Measurements from ENCODE around the gene BAD. TPM values are rescaled to one million over a fixed set of nuclear protein-coding genes. Genes with fewer than 3 reads are reported as not detected.
A peak's percentile ranks its signal among the peaks of the same experiment; 100 is the strongest.

BAD gene
- total RNA-seq, 2 donors from 2014 or later, result 51.1 to 85.9 TPM

DNA sequence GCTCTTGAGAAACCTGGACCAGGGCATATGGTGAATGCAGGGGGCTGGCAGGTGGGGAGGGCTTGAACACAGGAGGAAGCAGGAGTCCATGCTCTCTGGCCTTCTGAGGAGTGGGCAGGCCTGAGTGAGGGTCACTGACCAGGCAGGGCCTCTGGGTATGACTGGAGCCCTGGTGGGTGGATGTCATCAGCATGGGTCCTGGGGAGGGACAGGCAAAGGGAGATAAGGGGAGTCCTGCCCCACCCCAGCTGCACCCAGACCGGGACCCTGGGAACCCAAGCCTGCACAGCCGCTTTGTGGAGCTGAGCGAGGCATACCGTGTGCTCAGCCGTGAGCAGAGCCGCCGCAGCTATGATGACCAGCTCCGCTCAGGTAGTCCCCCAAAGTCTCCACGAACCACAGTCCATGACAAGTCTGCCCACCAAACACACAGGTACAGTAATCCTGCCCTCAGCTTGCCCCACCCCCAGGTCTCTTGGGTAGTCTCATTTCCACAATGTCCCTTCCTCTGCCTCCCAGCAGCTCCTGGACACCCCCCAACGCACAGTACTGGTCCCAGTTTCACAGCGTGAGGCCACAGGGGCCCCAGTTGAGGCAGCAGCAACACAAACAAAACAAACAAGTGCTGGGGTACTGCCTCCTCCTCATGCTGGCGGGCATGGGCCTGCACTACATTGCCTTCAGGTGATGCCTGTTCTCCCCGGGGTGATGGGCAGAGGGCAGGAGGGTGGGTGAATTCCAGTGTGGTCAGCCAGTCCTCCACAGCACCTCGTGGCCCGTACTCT is 52.1 kb downstream of the BAD start:
- Histone ChIP-seq H3K27me3 (no peaks in the 10 kb centered on the region), H3K27ac (peak overlapping the region in 1 of 4 donors; percentile 93), H3K36me3 (replicated peaks in 1 of 2; ENCODE audit: insufficient read depth in 1 of 2, low read depth in 2 of 2) (no peaks in the 10 kb centered on the region), H3K4me1 (peaks cover 76% of the 10 kb centered on the region), H3K9me3 (no peaks in the 10 kb centered on the region), H3K4me3 (no peak overlapping the region)
- ATAC-seq, result no peak
- TF ChIP-seq, protein P1, sequence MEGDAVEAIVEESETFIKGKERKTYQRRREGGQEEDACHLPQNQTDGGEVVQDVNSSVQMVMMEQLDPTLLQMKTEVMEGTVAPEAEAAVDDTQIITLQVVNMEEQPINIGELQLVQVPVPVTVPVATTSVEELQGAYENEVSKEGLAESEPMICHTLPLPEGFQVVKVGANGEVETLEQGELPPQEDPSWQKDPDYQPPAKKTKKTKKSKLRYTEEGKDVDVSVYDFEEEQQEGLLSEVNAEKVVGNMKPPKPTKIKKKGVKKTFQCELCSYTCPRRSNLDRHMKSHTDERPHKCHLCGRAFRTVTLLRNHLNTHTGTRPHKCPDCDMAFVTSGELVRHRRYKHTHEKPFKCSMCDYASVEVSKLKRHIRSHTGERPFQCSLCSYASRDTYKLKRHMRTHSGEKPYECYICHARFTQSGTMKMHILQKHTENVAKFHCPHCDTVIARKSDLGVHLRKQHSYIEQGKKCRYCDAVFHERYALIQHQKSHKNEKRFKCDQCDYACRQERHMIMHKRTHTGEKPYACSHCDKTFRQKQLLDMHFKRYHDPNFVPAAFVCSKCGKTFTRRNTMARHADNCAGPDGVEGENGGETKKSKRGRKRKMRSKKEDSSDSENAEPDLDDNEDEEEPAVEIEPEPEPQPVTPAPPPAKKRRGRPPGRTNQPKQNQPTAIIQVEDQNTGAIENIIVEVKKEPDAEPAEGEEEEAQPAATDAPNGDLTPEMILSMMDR (IDR thresholded peaks at IDR 0.05), result no peak
- no peak for TF ChIP-seq POLR2A (IDR thresholded peaks at IDR 0.05)
- no peak for DNase-seq
- WGBS, 2 donors, result 80 to 82% methylated on average over 4 to 8 of the region's 15 CpGs
- intact Hi-C loops (cut with DNase I), result no loop called here

DNA sequence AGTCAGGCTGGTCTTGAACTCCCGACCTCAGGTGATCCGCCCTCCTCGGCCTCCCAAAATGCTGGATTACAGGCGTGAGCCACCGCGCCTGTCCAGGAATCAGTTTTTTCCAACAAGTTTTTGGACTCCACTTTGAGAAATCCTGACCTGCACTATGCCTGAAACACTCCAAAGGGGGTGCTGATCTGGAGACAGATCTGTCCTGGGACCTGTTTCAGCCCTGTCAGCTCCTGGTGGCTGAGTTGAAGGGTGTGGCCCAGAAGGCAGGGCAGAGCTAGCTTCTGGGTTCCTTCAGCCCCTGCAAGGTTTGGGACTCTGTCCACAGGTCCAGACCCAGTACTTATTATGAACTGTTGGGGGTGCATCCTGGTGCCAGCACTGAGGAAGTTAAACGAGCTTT is 52.9 kb downstream of the BAD start:
- DNase-seq (no peak), ATAC-seq (no peak)
- no peaks in the 10 kb centered on the region for H3K9me3 ChIP-seq
- no peak overlapping the region for H3K4me3 ChIP-seq
- peaks cover 81% of the 10 kb centered on the region for H3K4me1 ChIP-seq
- intact Hi-C loops (cut with DNase I), result no loop called here
- no peaks in the 10 kb centered on the region for H3K27me3 ChIP-seq
- H3K27ac ChIP-seq, result peak overlapping the region in 2 of 4 donors; percentile 93 to 97
- TF ChIP-seq POLR2A (IDR thresholded peaks at IDR 0.05), result no peak
- H3K36me3 ChIP-seq (replicated peaks in 1 of 2; ENCODE audit: insufficient read depth in 1 of 2, low read depth in 2 of 2), result no peaks in the 10 kb centered on the region
- 70 to 96% methylated on average over 5 to 7 of the region's 7 CpGs for whole genome bisulfite sequencing, 2 donors

DNA sequence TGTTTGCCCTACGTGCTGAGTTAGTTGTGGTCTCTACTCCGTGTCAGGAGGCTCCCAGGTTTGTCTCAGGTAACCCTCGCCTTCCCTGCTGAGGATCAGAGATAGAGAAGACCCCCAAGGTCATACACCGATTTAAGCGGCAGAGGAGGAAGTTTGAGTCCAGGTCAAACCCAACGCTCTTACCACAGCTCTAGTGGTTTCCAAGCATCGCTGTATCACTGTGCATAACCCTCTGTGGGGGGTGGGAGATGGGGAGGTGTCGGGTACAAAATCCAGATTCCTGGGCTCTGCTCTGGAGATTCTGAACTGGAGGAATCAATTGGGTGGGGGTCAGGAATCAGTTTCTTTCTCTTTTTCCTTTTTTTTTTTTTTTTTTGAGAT is 53.5 kb downstream of the BAD start:
- no peak for DNase-seq
- 4 to 5% methylated on average over 8 of the region's 8 CpGs for WGBS, 2 donors
- intact Hi-C loops (cut with DNase I), result no loop called here

DNA sequence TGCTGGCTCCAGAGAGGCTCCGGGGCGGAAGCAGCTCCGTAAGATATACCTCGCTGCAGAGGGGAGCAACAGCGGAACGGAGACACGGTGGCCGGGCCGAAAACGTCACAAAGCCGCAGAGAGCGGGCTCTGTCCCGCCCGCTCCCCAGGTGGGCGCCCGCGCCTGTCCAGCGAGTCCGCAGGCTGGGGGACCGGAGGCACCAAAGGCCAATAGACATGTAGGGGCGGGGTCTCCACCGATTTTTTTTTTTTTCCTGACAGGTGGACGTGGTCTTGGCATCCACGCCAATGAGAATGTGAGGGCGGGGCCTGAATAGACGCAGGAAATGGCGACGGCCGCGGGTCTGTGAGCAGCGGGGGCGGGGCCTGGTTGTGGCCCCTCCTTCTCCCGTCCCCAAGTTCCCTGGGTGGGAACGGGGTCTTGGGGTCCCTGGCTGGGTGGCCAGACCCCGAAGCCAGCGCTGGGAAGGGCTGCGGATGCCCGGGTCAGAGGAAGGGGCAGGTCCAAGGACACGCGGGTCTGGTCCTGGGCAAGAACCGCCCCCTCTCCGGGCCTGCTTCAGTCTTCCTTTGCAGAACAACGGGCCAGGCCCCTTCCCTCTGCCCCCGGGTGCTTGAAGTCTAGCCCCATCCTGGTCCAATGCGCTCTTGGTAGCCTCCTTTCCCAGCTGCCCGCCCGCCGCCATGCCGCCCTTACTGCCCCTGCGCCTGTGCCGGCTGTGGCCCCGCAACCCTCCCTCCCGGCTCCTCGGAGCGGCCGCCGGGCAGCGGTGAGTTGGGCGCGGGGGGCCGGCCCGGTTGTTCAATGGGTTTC is 54.1 kb downstream of the BAD start, which contains the start of gene DNAJC4:
Gene DNAJC4 (plus strand): TSS at position 378 of the 814 bp plus-strand sequence. CDS start 307 bp downstream, at position 685.
- H3K4me1 ChIP-seq, result peaks cover 74% of the 10 kb centered on the region
- intact Hi-C loops (cut with DNase I), result no loop called here
- peak within 1 kb of the TSS; percentile 23 to 32 for H3K4me3 ChIP-seq
- peak in 2 of 3 donors; percentile 67 for TF ChIP-seq POLR2A (IDR thresholded peaks at IDR 0.05)
- TF ChIP-seq, protein P1 (IDR thresholded peaks at IDR 0.05), result no peak
- H3K27ac ChIP-seq, result peak within 1 kb of the TSS; percentile 85 to 97 (median 92)
- H3K27me3 ChIP-seq, result no peaks in the 10 kb centered on the region
- DNase-seq, result peak; percentile 93 to 98 (median 96)
- H3K36me3 ChIP-seq (replicated peaks in 1 of 2; ENCODE audit: insufficient read depth in 1 of 2, low read depth in 2 of 2), result no peaks in the 10 kb centered on the region
- 0% methylated on average over 23 to 62 of the region's 62 CpGs for whole genome bisulfite sequencing, 2 donors
- peak; percentile 67 for ATAC-seq
- H3K9me3 ChIP-seq, result no peaks in the 10 kb centered on the region

More for the DNA sequence above, 53.5 kb downstream of the BAD start:
- peak overlapping the region; percentile 85 to 97 (median 92) for H3K27ac ChIP-seq
- no peak for ATAC-seq
- no peaks in the 10 kb centered on the region for H3K27me3 ChIP-seq
- TF ChIP-seq, protein P1 (IDR thresholded peaks at IDR 0.05), result no peak
- no peak for TF ChIP-seq POLR2A (IDR thresholded peaks at IDR 0.05)
- H3K36me3 ChIP-seq (replicated peaks in 1 of 2; ENCODE audit: insufficient read depth in 1 of 2, low read depth in 2 of 2), result no peaks in the 10 kb centered on the region
- peak overlapping the region; percentile 23 to 32 for H3K4me3 ChIP-seq
- peaks cover 77% of the 10 kb centered on the region for H3K4me1 ChIP-seq
- no peaks in the 10 kb centered on the region for H3K9me3 ChIP-seq

DNA sequence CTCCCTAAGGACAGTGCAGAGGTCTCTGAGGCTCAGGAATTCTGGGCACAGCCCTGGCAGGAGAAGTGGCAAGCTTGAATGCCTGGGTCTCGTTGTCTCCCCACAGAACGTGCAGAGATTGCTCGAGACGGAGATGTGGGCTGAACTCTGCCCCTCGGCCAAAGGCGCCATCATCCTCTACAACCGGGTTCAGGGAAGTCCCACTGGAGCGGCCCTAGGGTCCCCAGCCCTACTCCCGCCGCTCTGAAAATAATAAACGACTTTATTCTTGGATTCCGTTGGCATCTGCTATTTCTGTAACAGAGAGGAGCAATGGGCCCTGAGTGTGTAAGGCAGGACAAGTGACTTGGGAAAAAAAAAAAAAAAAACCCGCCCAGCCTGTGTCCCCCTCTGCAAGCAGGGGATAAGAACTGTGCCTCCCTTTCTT is 54.7 kb downstream of the BAD start:
- Histone ChIP-seq H3K4me1 (peaks cover 75% of the 10 kb centered on the region), H3K36me3 (replicated peaks in 1 of 2; ENCODE audit: insufficient read depth in 1 of 2, low read depth in 2 of 2) (no peaks in the 10 kb centered on the region), H3K27ac (peak overlapping the region; percentile 85 to 97 (median 92)), H3K4me3 (peak overlapping the region in 1 of 2 donors; percentile 32), H3K9me3 (no peaks in the 10 kb centered on the region), H3K27me3 (no peaks in the 10 kb centered on the region)
- WGBS, 2 donors, result 35 to 43% methylated on average over 13 of the region's 13 CpGs
- intact Hi-C loops (cut with DNase I), result no loop called here
- ATAC-seq, result no peak
- DNase-seq, result no peak
- no peak for TF ChIP-seq POLR2A (IDR thresholded peaks at IDR 0.05)
- TF ChIP-seq, protein P1 (IDR thresholded peaks at IDR 0.05), result no peak

Measured in body of pancreas (tissue), 4 donors.